ENCODE data around the gene TMEM150C.

TMEM150C gene

GRCh38 chr4:82543131-82543530 lies 18.7 kb downstream of the TMEM150C start:
- TF ChIP-seq CTCF (conservative IDR thresholded peaks at IDR 0.05; ENCODE audit: low read depth): no peak
- ChIA-PET POLR2A (ENCODE audit: low non-redundant PET) (no interaction called here), CTCF (no interaction called here)
- no peak for DNase-seq (ENCODE audit: low spot score)
- no peak overlapping the region for H3K27ac ChIP-seq

- no peak for TF ChIP-seq CTCF (conservative IDR thresholded peaks at IDR 0.05; ENCODE audit: low read depth)
- ChIA-PET POLR2A (ENCODE audit: low non-redundant PET) (no interaction called here), CTCF (no interaction called here)
- DNase-seq (ENCODE audit: low spot score): no peak
- H3K27ac ChIP-seq: no peak overlapping the region
These were observed 19.1 kb downstream of the TMEM150C start for GRCh38 chr4:82542642-82543041.

- ChIA-PET CTCF (no interaction called here), POLR2A (ENCODE audit: low non-redundant PET) (no interaction called here)
- TF ChIP-seq CTCF (conservative IDR thresholded peaks at IDR 0.05; ENCODE audit: low read depth): no peak
- H3K27ac ChIP-seq: no peak overlapping the region
- no peak for DNase-seq (ENCODE audit: low spot score)
These were observed 32.5 kb downstream of the TMEM150C start for GRCh38 chr4:82529322-82529721.

- H3K27ac ChIP-seq: no peak overlapping the region
- ChIA-PET POLR2A (ENCODE audit: low non-redundant PET) (no interaction called here), CTCF (no interaction called here)
- DNase-seq (ENCODE audit: low spot score): no peak
- no peak for TF ChIP-seq CTCF (conservative IDR thresholded peaks at IDR 0.05; ENCODE audit: low read depth)
These were observed 32.9 kb downstream of the TMEM150C start for GRCh38 chr4:82528868-82529267.

GRCh38 chr4:82528074-82528473 lies 33.7 kb downstream of the TMEM150C start:
- POLR2A ChIA-PET (ENCODE audit: low non-redundant PET): no interaction called here
- no peak for DNase-seq (ENCODE audit: low spot score)
- TF ChIP-seq CTCF (conservative IDR thresholded peaks at IDR 0.05; ENCODE audit: low read depth): no peak
- CTCF ChIA-PET: no interaction called here
- H3K27ac ChIP-seq: no peak overlapping the region

GRCh38 chr4:82525307-82525911 lies 36.4 kb downstream of the TMEM150C start:
- H3K27ac ChIP-seq: no peak overlapping the region
- POLR2A ChIA-PET (ENCODE audit: low non-redundant PET): no interaction called here
- DNase-seq (ENCODE audit: low spot score): no peak
- CTCF ChIA-PET: no interaction called here
- TF ChIP-seq CTCF (conservative IDR thresholded peaks at IDR 0.05; ENCODE audit: low read depth): no peak

Data from RWPE1 (cell line).